Panc1 (cell line): ENCODE results near the gene PUSL1. TPM values are rescaled to one million over a fixed set of nuclear protein-coding genes. Genes with fewer than 3 reads are reported as not detected.

Experiments
- ATAC-seq: fragments of 200-7000 bp; cut with Tn5 transposase; 2 replicates; pipeline ENCODE4 v1.9.1; 2020; ENCODE audit warnings: mild to moderate bottlenecking, moderate library complexity
- Bru-seq: library from RNA; stranded (reverse); fragments of 400-500 nt; gene quantifications from one replicate; lab custom pipeline; 2021; lab: Mats Ljungman, UMichigan
- BruChase-seq, 2 experiments: library from RNA; stranded (reverse); fragments of 400-500 nt; gene quantifications; one replicate each; lab custom pipeline; 2021; lab: Mats Ljungman, UMichigan
- BruUV-seq: library from RNA; stranded (reverse); fragments of 400-500 nt; replicated peaks from 2 replicates; lab custom pipeline; 2021; lab: Mats Ljungman, UMichigan
- CTCF ChIA-PET: fragments of 300-600 bp; sonication (Branson Sonifier 250); formaldehyde crosslinking; loops from one replicate; lab custom pipeline; 2022; ENCODE audit warnings: antibody characterized with exemption; lab: Charles Lee
- POLR2A ChIA-PET: fragments of 300-600 bp; sonication (Branson Sonifier 250); formaldehyde crosslinking; loops from one replicate; lab custom pipeline; 2022; ENCODE audit warnings: antibody characterized with exemption; lab: Charles Lee
- DNase-seq: peaks from one replicate; pipeline ENCODE4 v3.0.0-alpha.2; 2010; ENCODE audit warnings: low read depth, low spot score
- H3K27ac ChIP-seq: 2 replicates; pipeline ENCODE4 v1.5.1; 2011; ENCODE audit warnings: mild to moderate bottlenecking, low read length, inconsistent platforms
- H3K27me3 ChIP-seq: fragments of 200-500 bp; sonication (Bioruptor generic); 2 replicates; pipeline ENCODE4 v1.6.0; 2014; ENCODE audit warnings: low read length, inconsistent platforms; ENCODE audit not compliant: control insufficient read depth, insufficient read depth
- H3K36me3 ChIP-seq: fragments of 200-500 bp; sonication (Bioruptor generic); 2 replicates; pipeline ENCODE4 v1.5.1; 2014; ENCODE audit warnings: inconsistent platforms, mild to moderate bottlenecking, low read length, moderate library complexity; ENCODE audit not compliant: control insufficient read depth, insufficient read depth
- H3K4me1 ChIP-seq: 2 replicates; pipeline ENCODE4 v1.5.1; 2011; ENCODE audit warnings: inconsistent platforms, mild to moderate bottlenecking, low read length, moderate library complexity; ENCODE audit not compliant: control insufficient read depth, insufficient read depth
- H3K4me3 ChIP-seq, 2 experiments: 2 replicates each; pipeline ENCODE4 v1.5.1; 2011 to 2012; ENCODE audit warnings: low read depth in 2 of 2, low read length in 2 of 2, mild to moderate bottlenecking in 2 of 2, inconsistent platforms in 1 of 2, moderate library complexity in 1 of 2
- H3K9me3 ChIP-seq: fragments of 200-500 bp; sonication (Bioruptor generic); 2 replicates; pipeline ENCODE4 v1.5.1; 2014; ENCODE audit warnings: low read depth, mild to moderate bottlenecking, inconsistent platforms, low read length, moderate library complexity; ENCODE audit not compliant: control insufficient read depth, insufficient read depth
- CTCF ChIP-seq: fragments of 450-650 bp; IDR thresholded peaks from 2 replicates; pipeline ENCODE4 v1.5.1; 2017; ENCODE audit warnings: mild to moderate bottlenecking
- POLR2AphosphoS5 ChIP-seq: IDR thresholded peaks from 2 replicates; pipeline ENCODE4 v1.6.1; 2012; ENCODE audit warnings: mild to moderate bottlenecking, low read depth, low read length, moderate library complexity
- REST ChIP-seq, 2 experiments: IDR thresholded peaks; 2 replicates each; pipeline ENCODE4 v1.6.1; 2011 to 2012; ENCODE audit warnings: low read depth in 2 of 2, control low read depth in 1 of 2, low read length in 1 of 2, mild to moderate bottlenecking in 1 of 2, moderate library complexity in 1 of 2; ENCODE audit not compliant: insufficient read depth in 1 of 2
- SIN3A ChIP-seq: IDR thresholded peaks from 2 replicates; pipeline ENCODE4 v1.6.1; 2012; ENCODE audit warnings: low read depth, mild to moderate bottlenecking, low read length, moderate library complexity, borderline replicate concordance; ENCODE audit not compliant: insufficient read depth
- TCF7L2 ChIP-seq: IDR thresholded peaks from 2 replicates; pipeline ENCODE4 v1.6.1; 2011; ENCODE audit warnings: mild to moderate bottlenecking, low read depth, low read length, inconsistent platforms
- in situ Hi-C: cut with HindIII; loops from 2 replicates; pipeline ENCODE4 v1.10.0; 2016; ENCODE audit warnings: low sequenced_read_pairs, low pct_unique_long_range_greater_than_20kb
- intact Hi-C: fragments of 100-400 bp; cut with micrococcal nuclease; formaldehyde crosslinking; loops from one replicate; pipeline ENCODE4 v1.10.0; 2022; ENCODE audit not compliant: unreplicated experiment
- long read RNA-seq: library from polyadenylated mRNA; unstranded; transcript quantifications from one replicate; pipeline ENCODE4 v2.0.0, GENCODE V29; 2021; ENCODE audit not compliant: unreplicated experiment
- polyA plus RNA-seq: library from polyadenylated mRNA; unstranded; fragments of >200 nt; gene quantifications from one replicate; pipeline ENCODE4 v1.2.1, GENCODE V29; 2012; ENCODE audit warnings: missing spikeins; ENCODE audit not compliant: insufficient read length
- total RNA-seq: library from RNA; stranded (reverse); gene quantifications from one replicate; pipeline ENCODE4 v1.2.1, GENCODE V29; 2021; ENCODE audit not compliant: unreplicated experiment

The PUSL1 gene
- 46.9 TPM for total RNA-seq
- 35.9 TPM for polyA plus RNA-seq
- Bru-seq, nascent RNA = percentile 56 among the genes with signal in this experiment
- BruChase-seq, experiment 1, labeled RNA remaining after a 2-hour chase = percentile 61 among the genes with signal in this experiment
- BruChase-seq, experiment 2, labeled RNA remaining after a 6-hour chase = percentile 75 among the genes with signal in this experiment
- long read RNA-seq, transcript PUSL1-201 (8 exons, 1,287 nt) = major isoform, 19 of 60 reads
- long read RNA-seq, partial matches to known transcripts = 21 of 60 reads
- long read RNA-seq, other reads (novel, unspliced or antisense) = 20 of 60 reads

GRCh38 chr1:1307923-1308755 lies at the start of gene PUSL1, which contains the start of gene ACAP3:
Gene PUSL1 (plus strand): TSS chr1:1308597. CDS start chr1:1308644, 47 bp downstream.
Gene ACAP3 (minus strand): TSS chr1:1307930. CDS start chr1:1307815, 115 bp downstream.
- Histone ChIP-seq H3K4me1 (peaks cover 44% of the 10 kb centered on the region), H3K4me3 (peak within 1 kb of the TSS; percentile 72), H3K36me3 (no peaks in the 10 kb centered on the region; the same call in 1 of the 2 replicates), H3K27me3 (no peaks in the 10 kb centered on the region), H3K9me3 (no peaks in the 10 kb centered on the region), H3K27ac (peak within 1 kb of the TSS; percentile 77)
- in situ Hi-C loops = no loop called here
- ChIA-PET POLR2A (no interaction called here), CTCF (no interaction called here)
- BruUV-seq = no TSS peak
- TF ChIP-seq TCF7L2 (no peak), POLR2AphosphoS5 (peak; percentile 49; the same call in 1 of the 2 replicates), SIN3A (peak; percentile 97), CTCF (no peak; the same call in 1 of the 2 replicates), REST (IDR thresholded peaks at IDR 0.05; ENCODE audit: insufficient read depth in 1 of 2, low read depth in 2 of 2, low read length in 1 of 2) (no peak)
- peak; percentile 76 for ATAC-seq
- no peak for DNase-seq
- intact Hi-C loops = no loop called here

GRCh38 chr1:1259119-1259488 lies 49.3 kb upstream of the PUSL1 start:
- CTCF ChIA-PET = no interaction called here
- TF ChIP-seq TCF7L2 (no peak), SIN3A (no peak), REST (IDR thresholded peaks at IDR 0.05; ENCODE audit: insufficient read depth in 1 of 2, low read depth in 2 of 2, low read length in 1 of 2) (peak in 1 of 2 experiments; percentile 11; a peak in 1 of 4 replicates), POLR2AphosphoS5 (no peak), CTCF (no peak)
- Histone ChIP-seq H3K4me3 (no peak overlapping the region), H3K4me1 (no peaks in the 10 kb centered on the region), H3K27me3 (no peaks in the 10 kb centered on the region), H3K9me3 (no peaks in the 10 kb centered on the region), H3K27ac (no peak overlapping the region), H3K36me3 (no peaks in the 10 kb centered on the region; the same call in 1 of the 2 replicates)
- in situ Hi-C loops (no loop called here), intact Hi-C loops (no loop called here)
- DNase-seq (no peak), ATAC-seq (no peak)
- POLR2A ChIA-PET = no interaction called here
- BruUV-seq = no TSS peak
